ENCODE data around the gene SMARCA2. TPM values are rescaled to one million over a fixed set of nuclear protein-coding genes. Genes with fewer than 3 reads are reported as not detected.

Gene SMARCA2
- total and polyA plus RNA-seq, 9 of the 15 experiments (the other 6 are each of a cell fraction or from before 2014, with no cell fraction given): 8.0 to 34.8 (median 25.5) TPM

- H3K36me3 ChIP-seq (ENCODE audit: control insufficient read depth, insufficient read depth, low read length): peaks cover 25% of the 10 kb centered on the region; the same call in 2 of the 3 replicates
Observed at GRCh38 chr9:2163231-2163885, 148.2 kb downstream of the SMARCA2 start.

More at GRCh38 chr9:2163231-2163885, 148.2 kb downstream of the SMARCA2 start:
- H2AFZ ChIP-seq (ENCODE audit: low read depth, low read length): no peak overlapping the region
- no peak overlapping the region for H3K27ac ChIP-seq (ENCODE audit: extremely low read depth, low read depth, low read length)
- no peaks in the 10 kb centered on the region for H3K4me1 ChIP-seq (replicated peaks in 1 of 2; ENCODE audit: control insufficient read depth in 2 of 2, insufficient read depth in 2 of 2, low read length in 2 of 2)
- 67% methylated on average over 6 of the region's 6 CpGs for WGBS (ENCODE audit: insufficient coverage, low coverage, missing lambda C conversion rate)
- no peaks in the 10 kb centered on the region for H4K20me1 ChIP-seq (replicated peaks; ENCODE audit: control insufficient read depth, insufficient read depth, low read length)
- no peaks in the 10 kb centered on the region for H3K27me3 ChIP-seq (ENCODE audit: control insufficient read depth in 2 of 2, insufficient read depth in 2 of 2, low read length in 2 of 2)
- in situ Hi-C loops (cut with MboI): no loop called here
- H3K9ac ChIP-seq (ENCODE audit: insufficient read depth in 1 of 2, low read depth in 2 of 2, low read length in 2 of 2): no peak overlapping the region
- FAIRE-seq (no peak), ATAC-seq (no peak), DNase-seq (ENCODE audit: extremely low read depth in 1 of 4, low spot score in 3 of 4) (no peak)
- POLR2A ChIA-PET: no interaction called here
- no TSS peak for BruUV-seq (replicated peaks)
- no peaks in the 10 kb centered on the region for H3K9me1 ChIP-seq (ENCODE audit: control insufficient read depth, insufficient read depth, low read length)
- TF ChIP-seq CREM (IDR thresholded peaks at IDR 0.05; ENCODE audit: low read depth): no peak
- TF ChIP-seq ZNF586 (CRISPR knock-in tag; conservative IDR thresholded peaks at IDR 0.05): no peak
- TF ChIP-seq NEUROD1 (IDR thresholded peaks at IDR 0.05; ENCODE audit: borderline replicate concordance, low read depth, low read length, partially characterized antibody): no peak
- TF ChIP-seq SNRNP70 (optimal IDR thresholded peaks at IDR 0.05; ENCODE audit: low read depth, low read length): no peak
- no peak for TF ChIP-seq MITF (IDR thresholded peaks at IDR 0.05)
- no peak for TF ChIP-seq ARID2 (IDR thresholded peaks at IDR 0.05)
- no peak for TF ChIP-seq NR2C2 (CRISPR knock-in tag; IDR thresholded peaks at IDR 0.05)
- TF ChIP-seq NR2C2 (tag; IDR thresholded peaks at IDR 0.05): no peak
- no peak for TF ChIP-seq MYBL2 (IDR thresholded peaks at IDR 0.05; ENCODE audit: low read depth)
- no peak for TF ChIP-seq MYBL2 (CRISPR knock-in tag; IDR thresholded peaks at IDR 0.05; ENCODE audit: borderline replicate concordance)
- no peak for TF ChIP-seq ARHGAP35 (IDR thresholded peaks at IDR 0.05; ENCODE audit: partially characterized antibody)
- no peak for TF ChIP-seq MTA2 (IDR thresholded peaks at IDR 0.05; ENCODE audit: low read depth)
- no peak for TF ChIP-seq MAZ (CRISPR knock-in tag; conservative IDR thresholded peaks at IDR 0.05 in 1 of 2, IDR thresholded peaks at IDR 0.05 in 1 of 2)
- TF ChIP-seq MCM3 (IDR thresholded peaks at IDR 0.05): no peak
- H3K9me3 ChIP-seq (replicated peaks; ENCODE audit: control insufficient read depth, insufficient read depth, low read depth, low read length): no peaks in the 10 kb centered on the region
- no peaks in the 10 kb centered on the region; the same call in 2 of the 3 replicates for H3K79me2 ChIP-seq (ENCODE audit: control insufficient read depth, insufficient read depth, low read length)
- intact Hi-C loops (cut with micrococcal nuclease): no loop called here
- no peak overlapping the region for H3K4me3 ChIP-seq
- no peak overlapping the region for H3K4me2 ChIP-seq (ENCODE audit: insufficient read depth, low read length)
- CTCF ChIA-PET (ENCODE audit: low intra/inter-chr PET ratio): no interaction called here

Measured in K562 (cell line).